HG03108 (cell line): ENCODE measurements around the gene SLC30A7.

Experiments
- ATAC-seq: cut with Tn5 transposase; IDR thresholded peaks from one replicate; pipeline ENCODE4 v1.9.1; 2021; ENCODE audit warnings: moderate library complexity; ENCODE audit not compliant: unreplicated experiment

Gene SLC30A7

GRCh38 chr1:100971021-100971420 lies 75.1 kb downstream of the SLC30A7 start:
- no peak for ATAC-seq

GRCh38 chr1:100972185-100972584 lies 76.3 kb downstream of the SLC30A7 start:
- no peak for ATAC-seq

- no peak for ATAC-seq
These were observed 81.0 kb downstream of the SLC30A7 start for GRCh38 chr1:100976936-100977335.

GRCh38 chr1:100979631-100980030 lies 83.7 kb downstream of the SLC30A7 start:
- ATAC-seq = no peak

- ATAC-seq = no peak
These were observed 86.9 kb downstream of the SLC30A7 start for GRCh38 chr1:100982793-100983192.

- no peak for ATAC-seq
These were observed 92.2 kb downstream of the SLC30A7 start for GRCh38 chr1:100988121-100988520.

GRCh38 chr1:100989306-100990077 lies 93.6 kb downstream of the SLC30A7 start:
- no peak for ATAC-seq

GRCh38 chr1:100995198-100995988 lies 99.5 kb downstream of the SLC30A7 start:
- no peak for ATAC-seq

- no peak for ATAC-seq
These were observed 102.5 kb downstream of the SLC30A7 start for GRCh38 chr1:100998426-100998825.

- ATAC-seq = no peak
These were observed 104.4 kb downstream of the SLC30A7 start for GRCh38 chr1:101000131-101000873.

GRCh38 chr1:101002551-101002950 lies 106.7 kb downstream of the SLC30A7 start:
- no peak for ATAC-seq

GRCh38 chr1:101003012-101003650 lies 107.2 kb downstream of the SLC30A7 start:
- ATAC-seq = no peak

- no peak for ATAC-seq
These were observed 108.2 kb downstream of the SLC30A7 start for GRCh38 chr1:101004061-101004460.

- no peak for ATAC-seq
These were observed 108.8 kb downstream of the SLC30A7 start for GRCh38 chr1:101004670-101005069.

- ATAC-seq = no peak
These were observed 109.3 kb downstream of the SLC30A7 start for GRCh38 chr1:101005183-101005582.

GRCh38 chr1:101005871-101006270 lies 110.0 kb downstream of the SLC30A7 start:
- ATAC-seq = no peak

- no peak for ATAC-seq
These were observed 110.7 kb downstream of the SLC30A7 start for GRCh38 chr1:101006553-101006952.

- ATAC-seq = no peak
These were observed 112.4 kb downstream of the SLC30A7 start for GRCh38 chr1:101008229-101008834.

- ATAC-seq = no peak
These were observed 117.9 kb downstream of the SLC30A7 start for GRCh38 chr1:101013776-101014175.

GRCh38 chr1:101017448-101017847 lies 121.6 kb downstream of the SLC30A7 start:
- ATAC-seq = no peak

GRCh38 chr1:101022294-101022693 lies 126.4 kb downstream of the SLC30A7 start:
- ATAC-seq = no peak
